HG02981 (cell line): Measurements from ENCODE around the gene NOB1.
A peak's percentile ranks its signal among the peaks of the same experiment; 100 is the strongest.
"Not testable (repeated sequence)": the region's sequence is repeated elsewhere in the genome, so short reads cannot be mapped to it uniquely, and the experiment has no call there.

ENCODE experiments used
- ATAC-seq: cut with Tn5 transposase; IDR thresholded peaks from one replicate; pipeline ENCODE4 v1.9.1; 2021; ENCODE audit warnings: mild to moderate bottlenecking, moderate library complexity; ENCODE audit not compliant: unreplicated experiment

NOB1 gene

DNA sequence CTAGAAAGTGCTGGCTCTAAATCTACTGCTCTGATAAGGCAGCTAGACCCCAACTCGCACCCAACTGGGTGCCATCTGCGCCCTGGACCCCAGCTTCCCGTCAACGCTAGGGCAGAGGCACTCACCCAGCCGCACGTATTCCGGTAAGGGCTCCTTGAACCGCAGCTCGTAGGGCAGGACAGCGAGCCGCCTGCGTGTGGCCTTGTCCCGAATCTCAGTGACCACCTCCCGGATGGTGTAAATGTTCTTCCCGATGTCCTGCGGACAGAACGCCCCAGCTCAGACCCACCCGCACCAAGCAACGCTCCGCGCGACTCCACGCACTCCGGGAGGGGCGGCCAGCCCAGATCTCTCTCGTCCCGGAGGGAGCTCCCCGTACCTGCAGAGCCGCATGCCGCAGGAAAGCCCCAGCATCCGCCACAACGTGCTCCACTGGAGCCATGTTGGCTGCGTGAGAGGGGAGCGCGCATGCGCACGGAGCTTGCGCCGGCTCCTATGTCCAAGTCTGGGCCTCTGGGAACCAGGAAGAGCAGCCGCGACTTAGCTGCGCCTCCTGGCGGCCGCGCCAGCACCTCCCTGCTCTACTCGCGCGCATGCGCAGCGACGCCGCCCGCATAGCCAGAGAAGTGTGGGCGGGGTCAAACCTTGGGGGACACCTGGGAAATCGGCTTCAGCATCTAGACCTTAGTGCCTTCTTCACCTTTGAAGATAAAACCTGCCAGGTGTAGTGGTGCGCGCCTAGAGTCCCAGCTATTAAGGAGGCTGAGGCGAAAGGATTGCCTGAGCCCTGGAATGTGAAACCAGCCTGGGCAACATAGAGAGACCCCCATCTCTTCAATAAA lies at the start of gene NOB1:
TSS of gene NOB1 (minus strand) at position 458 of the 842 bp plus-strand sequence. CDS start at position 442, 16 bp downstream.
- ATAC-seq, result peak; percentile 92

DNA sequence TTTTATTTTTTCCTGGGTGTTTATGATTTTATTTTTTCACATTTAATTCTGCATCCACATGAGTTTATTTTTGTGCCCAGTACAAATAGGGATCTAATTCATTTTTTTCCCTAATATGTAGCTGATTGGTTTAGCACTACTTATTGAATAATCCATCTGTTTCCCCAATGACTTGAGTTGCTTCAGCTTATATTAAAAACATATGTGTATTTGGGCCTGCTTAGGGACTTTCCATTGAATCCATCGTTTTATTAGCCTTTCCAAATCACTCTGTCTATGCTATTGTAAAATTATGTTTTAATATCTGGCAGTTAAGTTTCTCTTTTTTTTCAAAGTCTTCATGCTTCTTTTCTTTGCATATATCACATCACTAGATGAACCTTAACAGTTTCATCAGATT lies 49.6 kb upstream of the NOB1 start:
- ATAC-seq, result no peak

DNA sequence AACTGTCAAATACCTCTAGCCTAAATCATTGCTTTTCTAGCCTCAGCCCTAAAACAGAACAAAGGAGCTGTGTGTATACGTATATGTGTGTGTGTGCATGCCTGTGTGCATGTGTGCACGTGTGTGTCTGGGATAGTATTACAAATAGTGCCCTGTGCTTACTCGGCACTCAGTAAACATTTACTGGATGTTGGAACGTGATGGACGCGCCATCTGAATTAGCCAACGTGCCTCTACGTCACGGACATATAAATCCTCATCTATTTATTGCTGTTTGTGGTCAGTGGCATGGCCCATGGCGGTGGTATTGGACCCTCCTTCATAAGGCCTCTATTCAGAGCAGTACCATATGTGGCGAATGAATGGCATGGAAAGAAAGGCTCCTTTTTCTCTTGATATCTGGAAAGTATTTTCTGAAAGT lies 44.9 kb upstream of the NOB1 start:
- no peak for ATAC-seq

DNA sequence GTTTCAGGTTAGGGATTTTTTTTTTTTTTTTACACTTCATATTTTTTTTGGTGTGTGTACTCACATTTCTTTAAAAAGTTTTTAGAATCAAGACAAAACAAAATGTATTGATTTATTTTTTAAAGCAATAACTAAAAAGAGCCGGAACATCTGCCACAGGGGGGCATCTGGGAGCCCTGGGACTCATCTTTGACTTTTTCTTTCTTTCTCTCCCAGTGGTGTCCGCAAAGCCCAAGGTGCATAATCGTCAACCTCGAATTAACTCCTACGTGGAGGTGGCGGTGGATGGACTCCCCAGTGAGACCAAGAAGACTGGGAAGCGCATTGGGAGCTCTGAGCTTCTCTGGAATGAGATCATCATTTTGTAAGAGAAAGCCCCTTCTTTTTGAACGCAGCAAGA lies 43.7 kb upstream of the NOB1 start:
- no peak for ATAC-seq

DNA sequence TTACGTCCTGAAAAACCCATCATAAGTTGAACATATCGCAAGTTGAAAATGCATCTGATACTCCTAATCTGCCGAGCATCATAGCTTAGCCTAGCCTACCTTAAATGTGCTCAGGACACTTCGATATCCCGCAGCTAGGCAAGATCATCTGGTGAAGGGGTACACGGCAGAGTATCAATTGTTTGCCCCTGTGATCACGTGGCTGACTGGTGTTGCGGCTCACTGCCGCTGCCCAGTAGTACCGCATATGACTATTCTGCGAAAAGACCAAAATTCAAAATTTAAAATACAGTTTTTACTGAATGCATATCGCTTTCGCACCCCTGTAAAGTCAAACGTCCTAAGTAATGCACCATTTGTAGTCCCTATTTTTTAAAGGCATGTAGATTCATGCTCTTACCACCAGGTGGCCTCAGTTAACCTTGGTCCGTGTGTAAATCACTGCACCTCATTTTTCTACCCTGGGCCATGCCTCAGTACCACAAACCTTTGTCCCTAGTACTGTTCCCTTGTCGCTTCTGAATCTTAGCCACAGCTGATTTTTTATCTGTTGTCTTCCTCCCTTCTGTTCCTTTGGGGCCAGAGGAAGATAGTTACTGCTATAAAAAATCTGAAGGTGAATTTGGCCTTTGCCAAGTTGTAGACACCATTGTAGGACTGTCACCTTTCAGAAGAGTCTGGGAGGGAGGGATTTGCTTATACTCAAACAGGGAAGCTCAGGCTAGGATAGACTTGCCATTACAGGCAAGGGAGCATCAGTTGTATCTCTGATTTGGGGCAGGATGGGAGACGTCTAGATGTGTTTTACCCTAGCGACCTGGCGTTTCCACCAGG lies 41.8 kb upstream of the NOB1 start:
- ATAC-seq, result no peak

DNA sequence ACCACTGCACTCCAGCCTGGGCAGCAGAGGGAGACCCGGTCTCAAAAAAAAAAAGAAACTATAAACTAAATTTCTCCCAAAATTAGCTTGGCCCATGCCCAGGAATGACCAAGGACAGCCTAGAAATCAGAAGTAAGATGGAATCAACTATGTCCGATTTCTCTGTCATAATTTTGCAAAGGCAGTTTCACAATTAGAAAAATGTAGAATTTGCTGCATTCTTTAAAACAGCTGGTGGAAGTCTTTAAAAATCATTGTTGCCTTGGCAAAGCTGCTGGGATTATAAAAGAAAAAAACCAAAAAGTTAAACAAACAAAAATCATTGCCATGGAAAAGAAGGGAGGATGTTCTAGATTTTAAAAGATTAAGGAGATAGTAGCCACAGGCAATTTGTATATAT lies 39.8 kb upstream of the NOB1 start:
- ATAC-seq, result no peak

DNA sequence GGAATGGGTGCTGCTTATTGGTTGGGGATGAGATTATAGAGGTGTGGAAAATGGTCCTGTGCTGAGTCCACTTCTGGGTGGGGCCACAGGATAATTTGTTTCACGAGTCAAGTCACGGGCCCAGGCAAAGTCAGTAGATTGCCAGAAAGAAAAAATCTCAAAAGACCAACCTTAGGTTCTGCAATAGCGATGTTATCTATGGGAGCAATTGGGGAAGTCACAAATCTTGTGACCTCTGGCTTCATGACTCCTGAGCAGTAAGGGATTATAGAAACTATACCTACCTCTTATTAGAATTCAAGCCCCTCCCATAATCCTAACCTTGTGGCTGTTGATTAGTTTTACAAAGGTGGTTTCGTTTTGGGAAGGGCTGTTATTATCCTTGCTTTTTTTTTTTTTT lies 38.8 kb upstream of the NOB1 start:
- ATAC-seq, result no peak

DNA sequence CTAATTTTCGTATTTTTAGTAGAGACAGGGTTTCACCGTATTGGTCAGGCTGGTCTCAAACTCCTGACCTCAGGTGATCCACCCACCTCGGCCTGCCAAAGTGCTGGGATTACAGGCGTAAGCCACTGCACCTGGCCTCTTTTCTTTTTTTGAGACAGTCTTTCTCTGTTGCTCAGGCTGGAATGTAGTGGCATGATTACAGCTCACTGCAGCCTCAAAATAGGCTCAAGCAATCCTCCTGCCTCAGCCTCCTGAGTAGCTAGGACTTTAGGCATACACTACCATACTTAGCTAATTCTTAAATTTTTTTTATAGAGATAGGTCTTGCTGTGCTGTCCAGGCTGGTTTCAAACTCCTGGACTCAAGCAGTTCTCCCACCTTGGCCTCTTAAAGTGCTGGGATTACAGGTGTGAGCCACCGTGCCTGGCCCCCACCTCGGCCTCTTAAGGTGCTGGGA lies 36.7 kb upstream of the NOB1 start:
- not testable (repeated sequence) for ATAC-seq

DNA sequence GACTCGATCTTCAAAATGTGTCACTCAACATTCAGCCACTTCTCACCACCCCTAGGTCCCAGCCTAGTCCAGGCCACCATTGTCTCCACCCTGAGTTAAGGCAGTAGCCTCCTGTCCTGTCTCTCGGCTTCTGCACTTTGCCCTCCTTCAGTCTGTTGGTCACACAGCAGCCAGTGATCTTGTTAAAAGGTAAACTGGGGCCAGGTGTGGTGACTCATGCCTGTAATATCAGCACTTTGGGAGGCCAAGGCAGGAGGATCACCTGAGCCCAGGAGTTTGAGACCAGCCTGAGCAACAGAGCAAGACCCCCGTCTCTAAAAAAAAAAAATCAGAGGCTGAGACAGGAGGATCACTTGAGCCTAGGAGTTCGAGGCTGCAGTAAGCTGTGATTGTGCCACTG lies 33.2 kb upstream of the NOB1 start:
- ATAC-seq, result no peak

DNA sequence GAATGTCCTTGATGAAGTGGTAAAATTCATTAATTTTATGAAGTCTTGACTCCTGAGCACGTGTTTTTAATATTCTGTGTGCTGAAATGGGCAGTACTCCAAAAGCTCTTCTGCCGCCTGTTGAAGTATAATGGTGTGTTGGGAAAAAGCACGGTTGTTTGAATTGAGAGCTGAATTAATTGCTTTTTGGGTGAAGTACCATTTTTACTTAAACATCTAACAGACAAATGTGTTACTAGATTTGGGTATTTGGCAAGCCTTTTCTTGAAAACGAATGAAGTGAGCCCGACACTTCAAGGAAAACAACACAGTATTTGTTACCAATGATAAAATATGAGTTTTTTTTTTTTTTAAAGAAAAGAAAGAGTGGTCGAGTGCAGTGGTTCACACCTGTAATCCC lies 29.9 kb upstream of the NOB1 start:
- ATAC-seq, result no peak

DNA sequence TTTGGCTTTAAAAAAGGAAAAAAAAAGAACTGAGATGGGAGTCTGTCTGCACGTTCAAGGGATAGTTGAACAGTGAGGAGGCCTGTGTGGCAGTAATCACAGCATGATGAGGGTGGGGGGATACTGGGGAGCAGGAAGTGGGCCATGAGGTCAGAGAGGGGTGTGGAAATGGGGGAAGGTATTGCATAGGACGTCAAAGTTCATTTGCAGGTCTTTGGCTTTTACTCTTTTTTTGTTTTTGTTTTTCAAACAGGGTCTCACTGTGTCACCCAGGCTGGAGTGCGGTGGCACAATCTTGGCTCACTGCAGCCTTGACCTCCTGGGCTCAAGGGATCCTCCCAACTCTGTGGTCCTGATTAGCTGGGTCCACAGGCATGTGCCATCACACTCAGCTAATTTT lies 26.4 kb upstream of the NOB1 start:
- no peak for ATAC-seq

DNA sequence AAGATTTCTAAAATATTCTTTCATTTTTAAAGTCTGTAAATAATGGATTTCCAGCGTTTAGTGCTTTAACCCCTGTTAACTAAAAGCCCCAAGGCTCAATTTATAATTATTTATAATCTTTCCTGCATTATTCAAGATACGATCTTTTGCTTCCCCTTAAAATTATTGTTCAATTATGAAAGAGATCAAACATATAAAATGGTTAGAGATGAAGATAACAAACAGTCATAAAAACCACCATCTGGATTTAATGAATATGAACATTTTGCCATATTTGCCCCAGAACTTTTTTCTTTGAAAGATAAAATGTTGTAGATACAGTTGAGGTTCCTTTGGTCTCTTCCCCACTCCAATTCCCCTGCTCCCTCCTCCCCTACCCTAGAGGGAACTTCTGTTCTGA lies 25.0 kb upstream of the NOB1 start:
- no peak for ATAC-seq

DNA sequence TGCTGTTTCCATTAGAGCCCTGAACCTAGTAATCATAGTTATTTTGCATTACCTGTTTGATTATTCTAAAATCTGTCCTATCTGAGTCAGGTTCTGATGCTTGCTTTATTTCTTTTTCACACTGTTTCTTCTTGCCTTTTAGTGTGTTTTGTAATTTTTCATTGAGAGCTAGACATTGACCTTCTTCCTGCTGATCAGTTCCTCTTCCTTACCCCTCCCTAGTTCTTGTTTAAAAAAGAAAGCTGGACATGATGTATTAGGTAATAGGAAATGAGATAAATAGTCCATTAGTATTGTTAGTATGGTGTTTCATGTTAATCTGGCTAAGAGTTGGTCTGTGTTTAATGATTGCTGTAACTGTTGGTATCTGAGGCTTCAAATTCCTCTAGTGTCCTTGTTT lies 20.8 kb upstream of the NOB1 start:
- ATAC-seq, result no peak

DNA sequence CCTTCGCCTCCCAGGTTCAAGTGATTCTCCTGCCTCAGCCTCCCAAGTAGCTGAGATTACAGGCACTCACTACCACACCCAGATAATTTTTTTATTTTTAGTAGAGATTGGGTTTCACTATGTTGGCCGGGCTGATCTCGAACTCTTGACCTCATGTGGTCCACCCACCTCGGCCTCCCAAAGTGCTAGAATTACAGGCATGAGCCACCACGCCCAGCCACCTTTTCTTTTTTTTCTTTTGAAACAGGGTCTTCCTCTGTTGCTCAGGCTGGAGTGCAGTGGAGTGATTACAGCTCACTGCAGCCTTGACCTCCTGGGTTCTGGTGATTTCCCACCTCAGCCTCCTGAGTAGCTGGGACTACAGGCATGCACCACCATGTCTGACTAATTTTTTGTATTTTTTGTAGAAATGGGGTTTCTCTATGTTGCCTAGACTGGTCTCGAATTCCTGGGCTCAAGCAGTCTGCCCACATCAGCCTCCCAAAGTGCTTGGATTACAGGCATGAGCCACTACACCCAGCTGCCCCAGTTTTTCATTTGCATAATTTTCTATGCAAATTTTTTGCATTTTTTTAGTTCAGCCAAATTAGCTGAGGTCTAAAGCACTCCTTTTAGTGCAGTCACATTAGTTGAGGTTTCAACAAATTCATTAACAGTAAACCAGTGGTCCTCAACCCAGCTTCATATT lies 18.7 kb upstream of the NOB1 start:
- ATAC-seq, result no peak

DNA sequence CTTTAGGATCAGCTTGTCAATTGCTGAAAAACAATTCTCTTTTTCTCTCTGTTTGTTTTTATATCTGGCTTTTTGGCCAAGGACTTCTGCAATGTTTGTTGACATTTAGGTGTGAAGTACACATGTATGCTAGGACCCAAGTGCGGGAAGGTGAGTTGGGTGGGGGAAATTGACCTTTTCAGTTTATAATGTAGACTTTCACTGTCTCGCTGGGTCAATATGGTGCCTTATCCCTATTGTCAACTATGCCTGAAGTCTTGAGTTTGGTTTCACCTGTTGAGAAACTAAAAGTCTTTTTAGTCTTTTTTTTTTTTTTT lies 16.9 kb upstream of the NOB1 start:
- ATAC-seq, result no peak

DNA sequence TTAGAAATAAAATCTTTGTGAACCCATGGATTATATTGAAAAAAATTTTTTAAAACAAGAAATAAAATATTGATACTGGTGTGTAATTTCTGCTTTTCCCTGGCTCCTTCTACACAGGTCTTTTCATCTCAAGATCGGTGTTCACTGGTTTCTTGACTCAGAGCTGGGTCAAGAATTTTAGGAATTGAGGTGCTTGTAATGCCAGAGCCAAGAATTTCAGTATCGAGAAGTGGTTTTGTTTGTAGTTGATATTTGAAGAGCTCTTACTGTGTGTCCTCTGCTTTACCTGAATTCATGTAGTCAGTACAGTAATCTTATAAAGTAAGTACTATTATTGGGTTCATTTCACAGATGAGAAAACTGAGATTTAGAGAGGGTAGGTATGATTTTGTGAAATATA lies 14.7 kb upstream of the NOB1 start:
- ATAC-seq, result no peak

DNA sequence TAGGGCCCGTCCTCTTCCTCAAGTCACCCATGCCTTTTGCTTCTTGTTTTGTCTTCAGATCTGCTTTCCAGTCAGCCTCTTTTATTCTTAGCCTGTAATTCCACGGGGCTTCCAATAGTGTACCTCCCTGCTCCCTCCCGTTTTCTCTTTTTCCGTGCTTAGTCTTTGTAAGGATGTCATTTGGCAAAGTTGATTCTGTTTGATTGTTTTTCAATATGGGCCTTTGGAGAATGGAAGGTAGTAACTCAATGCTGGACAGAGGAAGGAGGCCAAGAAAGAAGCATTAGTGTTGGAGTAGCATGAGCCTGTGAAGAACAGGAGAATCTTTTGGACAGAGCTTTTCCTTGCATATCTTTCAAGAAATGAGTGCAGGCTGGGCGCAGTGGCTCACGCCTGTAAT lies 13.9 kb upstream of the NOB1 start:
- ATAC-seq, result no peak

DNA sequence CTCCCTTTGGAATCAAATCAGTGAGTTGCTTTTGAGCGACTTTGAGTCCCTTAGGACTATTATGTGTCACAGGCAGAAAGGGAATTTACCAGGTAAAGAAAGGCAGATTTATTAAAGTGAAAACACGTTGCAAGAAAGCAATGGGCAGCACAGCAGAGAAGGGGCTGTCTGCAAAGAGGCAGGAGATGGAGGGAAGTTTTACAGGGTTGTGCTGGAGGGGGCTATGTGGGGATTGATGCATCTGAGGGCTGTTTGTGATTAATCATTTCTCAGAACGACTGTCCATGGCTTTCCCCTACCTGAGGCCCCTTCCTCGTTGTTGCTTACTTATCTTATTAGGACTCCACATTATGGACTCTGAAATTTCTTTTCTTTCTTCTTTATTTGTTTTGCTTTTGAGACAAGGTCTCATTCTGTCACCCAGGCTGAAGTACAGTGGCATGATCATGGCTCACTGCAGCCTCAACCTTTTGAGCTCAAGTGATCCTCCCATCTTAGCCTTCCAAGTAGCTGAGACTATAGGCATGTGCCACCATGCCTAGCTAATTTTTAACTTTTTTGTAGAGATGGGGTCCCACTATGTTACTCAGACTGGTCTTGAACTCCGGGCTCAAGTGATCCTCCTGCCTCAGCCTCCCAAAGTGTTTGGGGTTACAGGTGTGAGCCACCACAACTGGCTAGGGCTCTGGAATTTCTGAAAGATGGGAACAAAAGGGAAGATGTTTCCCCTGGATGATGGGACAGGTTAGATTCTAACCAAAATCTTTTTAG lies 12.9 kb upstream of the NOB1 start:
- ATAC-seq, result no peak

DNA sequence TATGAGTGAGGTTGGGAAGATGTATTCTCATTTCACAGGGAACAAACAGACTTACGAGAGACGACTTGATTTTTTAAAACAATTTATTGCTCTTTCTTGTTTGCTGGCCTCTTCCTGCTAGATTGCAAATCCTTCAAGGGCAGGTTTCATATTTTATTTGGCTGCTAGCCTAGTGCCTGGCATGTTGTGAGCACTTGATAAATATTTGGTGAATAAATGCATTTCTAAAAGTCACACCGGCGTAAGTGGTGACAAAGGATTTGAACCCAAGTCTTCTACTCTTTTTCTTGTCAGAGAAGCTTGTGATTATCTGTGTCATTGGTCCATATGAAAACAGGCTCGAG lies 8.8 kb upstream of the NOB1 start:
- ATAC-seq, result no peak

DNA sequence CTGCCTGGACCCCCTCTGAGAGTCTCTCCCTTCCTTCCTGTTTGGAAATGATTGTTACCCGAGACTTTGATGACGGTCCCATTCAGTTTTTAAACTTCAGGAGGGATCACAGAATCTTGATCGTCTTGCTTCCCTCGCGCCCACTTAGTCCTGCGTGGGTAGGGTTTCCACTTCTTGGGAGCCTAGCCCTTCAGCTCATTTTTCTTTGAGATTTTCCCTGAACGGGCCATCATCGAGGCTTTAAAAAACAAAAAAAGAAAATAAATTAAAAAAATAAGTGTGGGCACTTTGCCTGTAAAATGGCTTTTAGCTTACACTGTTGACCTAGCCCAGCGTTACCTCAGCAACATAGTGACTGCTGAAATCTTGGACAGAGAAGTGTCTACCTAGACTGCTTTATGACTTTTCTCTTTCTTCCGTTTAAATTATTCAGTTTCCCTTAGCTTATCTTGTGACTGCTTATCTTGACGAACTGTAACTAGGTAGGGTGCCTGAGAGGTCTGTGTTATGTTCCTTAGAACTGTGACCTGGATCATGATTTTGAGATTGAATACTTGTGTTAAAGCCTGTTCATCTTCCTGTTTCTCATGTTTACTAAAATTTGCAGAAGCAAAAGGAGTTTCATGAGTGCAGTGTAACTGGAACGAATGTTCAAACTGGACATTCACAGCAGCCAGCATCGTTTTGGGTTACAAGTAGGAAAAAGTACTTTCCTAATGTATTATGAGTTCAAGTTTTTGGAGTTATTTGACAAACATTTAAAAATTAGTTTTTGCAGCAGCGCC lies 8.3 kb upstream of the NOB1 start:
- no peak for ATAC-seq
